Adrenal gland (tissue), 12 donors: ENCODE results near the gene ITPR1. TPM values are rescaled to one million over a fixed set of nuclear protein-coding genes. Genes with fewer than 3 reads are reported as not detected.
A peak's percentile ranks its signal among the peaks of the same experiment; 100 is the strongest.

Experiments
- DNase-seq, 7 donors: peaks; one replicate each; pipeline ENCODE4 v3.0.0-alpha.2; 2019 to 2020
- H3K27ac ChIP-seq, 5 donors: fragments of 200-600 bp; sonication (generic) in 4 of 5; 1 replicate in 3 of 5; 2 replicates in 2 of 5; pipeline versions ENCODE4 v1.5.1 to v1.8.0; 2016 to 2020; ENCODE audit warnings: mild to moderate bottlenecking in 1 of 5
- H3K27me3 ChIP-seq: fragments of 200-600 bp; 2 replicates; pipeline ENCODE4 v1.8.0; 2021
- H3K36me3 ChIP-seq, 2 donors: fragments of 200-600 bp; replicated peaks in 1 of 2; 1 replicate in 1 of 2; 2 replicates in 1 of 2; pipeline versions ENCODE4 v1.5.1 to v1.8.0; 2018 to 2022
- H3K4me1 ChIP-seq, 2 donors: fragments of 200-600 bp; replicated peaks in 1 of 2; 1 replicate in 1 of 2; 2 replicates in 1 of 2; pipeline versions ENCODE4 v1.5.1 to v1.8.0; 2018 to 2021
- H3K4me3 ChIP-seq, 4 donors: fragments of 200-600 bp; sonication (generic) in 3 of 4; one replicate each; pipeline ENCODE4 v1.5.1; 2016 to 2018
- H3K9me3 ChIP-seq, 3 donors: fragments of 200-600 bp; sonication (generic) in 1 of 3; replicated peaks in 1 of 3; 1 replicate in 2 of 3; 2 replicates in 1 of 3; pipeline versions ENCODE4 v1.5.1 to v1.8.0; 2016 to 2021
- CTCF ChIP-seq, 6 experiments: fragments of 450-650 bp in 4 of 6; fragments of 200-600 bp in 2 of 6; sonication (generic) in 1 of 6; IDR thresholded peaks; 1 replicate in 5 of 6; 2 replicates in 1 of 6; pipeline versions ENCODE4 v1.5.1 to v1.8.0; 2016 to 2021; ENCODE audit warnings: antibody characterized with exemption in 6 of 6, mild to moderate bottlenecking in 2 of 6, moderate library complexity in 1 of 6
- POLR2A ChIP-seq, 2 donors: fragments of 450-650 bp; IDR thresholded peaks; one replicate each; pipeline ENCODE4 v1.6.1; 2017; ENCODE audit warnings: antibody characterized with exemption in 2 of 2, mild to moderate bottlenecking in 2 of 2, moderate library complexity in 1 of 2
- WGBS, 4 donors: extraction: QIAGEN DNeasy Blood & Tissue Kit in 2 of 4; methylation state at CpG; one replicate each; pipeline versions ENCODE4 v1.1.5 to v1.1.7; 2013 to 2017; 5-methylcytosine and 5-hydroxymethylcytosine counted together
- intact Hi-C, 2 donors: fragments of 100-400 bp; cut with DNase I; formaldehyde crosslinking; loops; one replicate each; pipeline versions ENCODE4 v1.14.1 to v1.15.0; 2022 to 2023
- polyA plus RNA-seq, 3 donors: library from polyadenylated mRNA; stranded (reverse); fragments of 200-250 nt in 2 of 3; fragments of 350-450 nt in 1 of 3; fragmentation: Illumina TruSeq in 1 of 3; extraction: RNeasy Lipid Tissue Mini Kit (QIAGEN cat#74804) in 1 of 3; gene quantifications; one replicate each; pipeline ENCODE4 v1.2.3, GENCODE V29; 2013 to 2014
- total RNA-seq, 9 donors: library from RNA; depleted of rRNA in 4 of 9; stranded (reverse); fragments of >200 nt in 4 of 9; fragments of 120-200 nt in 1 of 9; fragmentation: NEBNext Ultra II Directional in 1 of 9; extraction: Animal tissue kit (Norgen Biotek cat#: 25700) in 1 of 9; gene quantifications; one replicate each; pipeline versions ENCODE4 v1.1.0 to v1.2.4, GENCODE V29; 2013 to 2023
- donor health status: healthy with polysubstance abuse.
- donor health status: Bipolar disorder and iron deficiency.
- donor health status: DM: yes; HTN: yes; CAD: no.
- donor health status: DM: no; HTN: no; CAD: no.
- donor health status: DM: no; HTN: no; CAD: no.
- donor health status: DM: yes; HTN: yes; CAD: no.

Gene ITPR1
- total and polyA plus RNA-seq, 12 donors: 21.6 to 198 (median 76.6) TPM

GRCh38 chr3:4704552-4704951 is 211.4 kb downstream of the ITPR1 start:
- intact Hi-C loops: no loop called here
- Histone ChIP-seq H3K4me3 (no peak overlapping the region), H3K4me1 (peaks cover 0 to 14% of the 10 kb centered on the region in 2 donors), H3K36me3 (peaks cover 0 to 19% of the 10 kb centered on the region in 2 donors), H3K9me3 (no peaks in the 10 kb centered on the region), H3K27me3 (no peaks in the 10 kb centered on the region), H3K27ac (no peak overlapping the region)
- no peak for DNase-seq
- TF ChIP-seq POLR2A (IDR thresholded peaks at IDR 0.05) (no peak), CTCF (IDR thresholded peaks at IDR 0.05) (no peak)
- WGBS, 4 donors: 67 to 85% (median 74%) methylated on average over 4 of the region's 4 CpGs

- DNase-seq: no peak
- no peak overlapping the region for H3K4me3 ChIP-seq
- no peak for TF ChIP-seq POLR2A (IDR thresholded peaks at IDR 0.05)
- TF ChIP-seq CTCF (IDR thresholded peaks at IDR 0.05): no peak
- peaks cover 0 to 23% of the 10 kb centered on the region in 2 donors for H3K4me1 ChIP-seq
- H3K36me3 ChIP-seq: peaks cover 0 to 6% of the 10 kb centered on the region in 2 donors
- no peaks in the 10 kb centered on the region for H3K27me3 ChIP-seq
- H3K9me3 ChIP-seq: no peaks in the 10 kb centered on the region
- WGBS, 4 donors: 89 to 96% (median 93%) methylated on average over 4 of the region's 4 CpGs
- intact Hi-C loops: loop anchor here in 1 of 2 donors (5.0 kb wide), 1 partner anchor 335 kb away; no protein-coding TSS in a partner anchor
- no peak overlapping the region for H3K27ac ChIP-seq
Observed at GRCh38 chr3:4707324-4707723, 214.2 kb downstream of the ITPR1 start.

- intact Hi-C loops: loop anchor here in 1 of 2 donors (5.0 kb wide), 1 partner anchor 334 kb away; no protein-coding TSS in a partner anchor
- Histone ChIP-seq H3K4me3 (no peak overlapping the region), H3K27me3 (no peaks in the 10 kb centered on the region), H3K27ac (no peak overlapping the region), H3K4me1 (peaks cover 0 to 14% of the 10 kb centered on the region in 2 donors), H3K9me3 (no peaks in the 10 kb centered on the region), H3K36me3 (peaks cover 0 to 12% of the 10 kb centered on the region in 2 donors)
- TF ChIP-seq CTCF (IDR thresholded peaks at IDR 0.05): no peak
- no peak for TF ChIP-seq POLR2A (IDR thresholded peaks at IDR 0.05)
- peak in 1 of 7 donors; percentile 29 for DNase-seq
- WGBS, 4 donors: 56 to 65% (median 62%) methylated on average over 7 of the region's 7 CpGs
Observed at GRCh38 chr3:4708230-4708629, 215.1 kb downstream of the ITPR1 start.

GRCh38 chr3:4709341-4709740 is 216.2 kb downstream of the ITPR1 start:
- peaks cover 0 to 16% of the 10 kb centered on the region in 2 donors for H3K4me1 ChIP-seq
- TF ChIP-seq CTCF (IDR thresholded peaks at IDR 0.05) (no peak), POLR2A (IDR thresholded peaks at IDR 0.05) (no peak)
- H3K36me3 ChIP-seq: peaks cover 0 to 15% of the 10 kb centered on the region in 2 donors
- intact Hi-C loops: loop anchor here in 1 of 2 donors (5.0 kb wide), 1 partner anchor 333 kb away; no protein-coding TSS in a partner anchor
- H3K9me3 ChIP-seq: no peaks in the 10 kb centered on the region
- no peak overlapping the region for H3K4me3 ChIP-seq
- H3K27me3 ChIP-seq: no peaks in the 10 kb centered on the region
- no peak overlapping the region for H3K27ac ChIP-seq
- DNase-seq: no peak
- 12 to 22% (median 19%) methylated on average over 1 of the region's 1 CpG for whole genome bisulfite sequencing, 4 donors
